Activated naive CD8-positive, alpha-beta T cell (primary cell): ENCODE results near the gene STK25.

Experiments used
- H3K27ac Mint-ChIP-seq: one replicate; pipeline ENCODE4 v1.8.0; 2021; ENCODE audit warnings: mixed read lengths
- H3K27me3 Mint-ChIP-seq: one replicate; pipeline ENCODE4 v1.8.0; 2021; ENCODE audit warnings: mixed read lengths
- H3K36me3 Mint-ChIP-seq: one replicate; pipeline ENCODE4 v1.8.0; 2021; ENCODE audit warnings: mixed read lengths
- H3K4me1 Mint-ChIP-seq: one replicate; pipeline ENCODE4 v1.8.0; 2021; ENCODE audit warnings: low read depth, mixed read lengths
- H3K4me3 Mint-ChIP-seq: one replicate; pipeline ENCODE4 v1.8.0; 2021; ENCODE audit warnings: mild to moderate bottlenecking, mixed read lengths
- H3K9me3 Mint-ChIP-seq: one replicate; pipeline ENCODE4 v1.8.0; 2021; ENCODE audit warnings: low read depth, mixed read lengths

Gene STK25

DNA sequence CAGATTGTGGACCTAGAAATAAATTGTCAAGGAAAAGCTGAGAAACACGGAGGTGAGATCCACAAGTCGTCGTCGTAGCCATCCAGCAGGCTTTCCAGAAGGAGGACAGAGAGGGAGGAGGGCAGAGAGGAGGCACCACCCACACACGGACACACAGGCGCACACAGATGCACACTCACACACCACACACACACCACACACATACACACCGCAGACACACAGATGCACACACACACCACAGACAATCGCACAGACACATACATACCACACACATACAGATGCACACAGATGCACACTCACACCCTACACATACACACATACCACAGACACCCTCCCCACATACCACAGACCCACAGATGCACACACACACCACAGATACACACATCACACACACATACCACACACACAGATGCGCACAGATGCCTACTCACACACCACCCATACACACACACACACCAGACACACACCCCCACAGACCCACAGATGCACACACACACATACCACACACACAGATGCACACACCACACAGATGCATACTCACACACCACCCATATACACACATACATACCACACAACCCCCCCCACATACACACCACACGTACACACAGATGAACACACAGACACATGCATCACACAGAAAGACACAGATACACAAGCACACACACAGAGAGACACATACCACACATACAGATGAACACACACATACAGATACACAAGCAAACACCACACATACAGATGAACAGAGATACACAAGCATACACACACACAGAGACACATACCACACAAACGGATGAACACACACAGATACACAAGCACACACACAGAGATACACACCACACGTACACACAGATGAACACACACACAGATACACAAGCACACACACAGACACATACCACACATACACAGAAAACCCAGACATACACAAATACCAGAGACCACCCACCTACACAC lies 37.4 kb upstream of the STK25 start:
- Mint-ChIP-seq H3K9me3 (no peaks in the 10 kb centered on the region), H3K4me3 (no peak overlapping the region), H3K36me3 (no peaks in the 10 kb centered on the region), H3K27me3 (peaks cover 4% of the 10 kb centered on the region), H3K4me1 (no peaks in the 10 kb centered on the region), H3K27ac (no peak overlapping the region)

DNA sequence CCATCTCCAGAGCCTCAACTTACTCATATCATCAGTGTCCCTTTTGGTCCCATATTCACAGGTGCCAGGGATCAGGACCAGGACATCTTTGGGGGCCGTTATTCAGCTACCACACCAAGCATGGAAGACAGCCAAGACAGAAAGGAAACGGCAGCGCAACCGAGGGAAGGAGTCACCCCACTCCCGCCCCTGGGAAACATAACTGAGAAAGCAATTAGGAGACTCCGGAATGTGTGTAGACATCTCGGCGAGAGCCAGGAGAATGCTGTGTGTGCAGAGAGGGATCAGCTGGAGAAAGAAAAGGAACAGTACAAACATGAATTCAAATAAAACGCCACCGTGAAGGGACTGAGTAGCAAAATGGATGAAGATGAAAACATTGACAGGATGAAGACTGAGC lies 36.7 kb upstream of the STK25 start:
- H3K36me3 Mint-ChIP-seq = no peaks in the 10 kb centered on the region
- peaks cover 6% of the 10 kb centered on the region for H3K27me3 Mint-ChIP-seq
- H3K4me3 Mint-ChIP-seq = no peak overlapping the region
- no peak overlapping the region for H3K27ac Mint-ChIP-seq
- peaks cover 4% of the 10 kb centered on the region for H3K4me1 Mint-ChIP-seq
- H3K9me3 Mint-ChIP-seq = no peaks in the 10 kb centered on the region

DNA sequence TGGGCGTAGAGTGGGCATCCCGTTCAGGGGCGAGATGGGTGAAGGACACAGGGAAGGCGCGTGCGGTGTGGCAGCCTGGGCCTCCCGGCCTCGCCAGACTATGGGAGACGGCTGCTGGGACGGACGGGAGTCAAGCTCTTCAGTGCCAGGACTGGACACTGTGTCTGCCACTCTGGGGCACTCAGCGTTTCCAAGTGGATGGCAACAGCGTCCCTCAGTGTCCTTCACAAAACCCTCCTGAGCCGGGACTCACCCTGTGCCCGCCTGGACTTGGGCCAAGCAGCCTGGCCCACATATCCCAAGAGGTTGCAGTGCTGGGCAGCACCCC lies 33.9 kb upstream of the STK25 start:
- H3K4me3 Mint-ChIP-seq = peak overlapping the region; percentile 7
- peaks cover 4% of the 10 kb centered on the region for H3K4me1 Mint-ChIP-seq
- no peaks in the 10 kb centered on the region for H3K9me3 Mint-ChIP-seq
- H3K36me3 Mint-ChIP-seq = no peaks in the 10 kb centered on the region
- H3K27me3 Mint-ChIP-seq = peaks cover 8% of the 10 kb centered on the region
- H3K27ac Mint-ChIP-seq = no peak overlapping the region

DNA sequence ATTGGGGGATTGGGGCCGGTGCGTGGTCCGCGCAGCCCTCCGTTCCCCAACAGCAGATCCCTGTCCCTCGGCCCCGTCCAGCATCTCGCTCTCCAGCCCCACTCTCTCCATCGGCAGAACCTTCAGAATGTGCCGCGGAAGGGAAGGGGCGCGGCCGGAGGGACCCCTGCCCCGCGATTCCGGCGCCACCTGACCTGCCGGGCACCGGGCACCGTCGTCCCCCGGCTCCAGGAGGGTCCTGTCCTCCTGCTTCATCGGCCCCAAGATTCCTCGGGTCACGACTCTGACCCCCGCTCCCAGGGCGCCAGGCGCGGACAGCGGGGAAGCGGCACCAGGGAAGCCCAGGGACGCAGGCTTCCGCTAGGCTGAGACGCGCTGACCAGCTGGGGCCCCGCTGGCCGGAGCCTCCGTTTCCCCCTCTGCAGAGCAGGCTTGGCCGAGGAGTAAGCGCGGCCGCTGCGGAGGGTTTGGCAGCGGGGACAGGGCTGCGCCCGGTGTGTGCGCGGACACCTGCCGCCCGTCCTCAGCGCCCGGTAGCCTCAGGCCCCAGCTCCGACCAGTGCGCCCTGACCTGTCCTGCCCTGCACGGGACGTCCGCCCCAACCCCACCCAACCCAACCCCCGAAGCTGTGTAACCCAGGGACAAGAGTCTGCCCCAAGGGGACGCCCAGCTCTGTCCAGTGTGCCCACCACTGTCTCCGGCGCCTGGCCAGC lies 33.3 kb upstream of the STK25 start:
- Mint-ChIP-seq H3K27ac (no peak overlapping the region), H3K4me3 (no peak overlapping the region), H3K27me3 (peaks cover 5% of the 10 kb centered on the region), H3K9me3 (no peaks in the 10 kb centered on the region), H3K36me3 (no peaks in the 10 kb centered on the region), H3K4me1 (peaks cover 4% of the 10 kb centered on the region)

DNA sequence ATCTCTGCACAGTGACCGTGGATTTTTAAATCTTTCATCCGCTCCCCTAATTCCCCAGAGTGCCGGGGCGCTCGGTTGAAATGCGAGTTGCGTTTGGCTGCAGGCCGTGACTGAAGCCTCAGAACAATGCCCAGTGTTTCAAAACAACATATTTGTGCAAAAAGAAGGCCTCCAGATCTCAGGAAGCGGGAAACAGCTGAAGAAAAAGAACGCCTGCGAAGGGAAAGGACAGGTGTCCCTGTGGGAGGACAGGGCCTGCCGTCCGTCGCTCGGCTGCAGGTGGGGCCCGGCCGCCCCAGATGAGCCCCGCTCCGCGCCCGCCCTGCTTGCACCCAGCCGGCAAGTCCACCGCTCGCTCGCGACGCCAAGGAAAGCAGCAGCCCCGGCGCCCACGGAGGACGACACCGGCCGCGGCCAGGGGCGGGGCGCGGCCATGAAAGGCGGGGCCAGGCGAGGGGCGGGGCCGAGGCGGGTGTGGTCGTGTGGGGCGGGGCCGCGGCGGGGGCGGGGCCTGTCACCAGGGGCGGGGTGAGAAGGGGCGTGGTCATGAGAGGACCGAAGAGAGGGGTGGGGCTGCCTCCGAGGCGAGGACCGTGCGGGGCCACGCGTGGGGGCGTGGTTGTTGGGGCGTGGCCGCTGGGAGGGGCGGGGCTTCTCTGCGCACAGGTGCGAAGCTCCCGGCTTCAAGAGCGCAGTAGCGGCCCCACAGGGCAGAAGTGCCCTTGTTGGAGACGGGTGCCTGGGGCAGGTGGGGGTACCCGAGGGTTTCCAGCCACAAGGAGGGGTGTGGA lies 32.6 kb upstream of the STK25 start:
- peak overlapping the region; percentile 58 for H3K4me3 Mint-ChIP-seq
- H3K4me1 Mint-ChIP-seq = peaks cover 4% of the 10 kb centered on the region
- no peaks in the 10 kb centered on the region for H3K36me3 Mint-ChIP-seq
- H3K27ac Mint-ChIP-seq = no peak overlapping the region
- no peaks in the 10 kb centered on the region for H3K9me3 Mint-ChIP-seq
- H3K27me3 Mint-ChIP-seq = peaks cover 6% of the 10 kb centered on the region

DNA sequence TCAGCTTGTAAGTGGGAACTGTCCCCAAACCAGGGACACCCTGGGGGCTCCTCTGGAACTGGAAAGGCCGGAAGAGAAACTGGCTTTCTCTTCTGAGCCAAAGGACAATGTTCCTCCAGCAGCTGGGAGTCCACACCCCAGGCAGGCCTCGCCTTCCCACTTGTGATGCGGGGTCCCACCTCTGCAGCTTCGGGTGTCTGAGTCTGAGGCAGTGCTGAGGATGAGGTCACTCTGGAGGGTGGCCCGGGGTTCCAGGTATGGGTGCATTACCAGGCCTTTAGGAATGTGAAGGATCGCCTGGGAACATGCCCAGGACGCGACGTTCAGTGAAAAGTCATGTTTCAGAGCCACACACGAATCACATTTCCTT lies 32.0 kb upstream of the STK25 start:
- H3K4me3 Mint-ChIP-seq = peak overlapping the region; percentile 58
- no peaks in the 10 kb centered on the region for H3K9me3 Mint-ChIP-seq
- no peaks in the 10 kb centered on the region for H3K36me3 Mint-ChIP-seq
- peaks cover 6% of the 10 kb centered on the region for H3K27me3 Mint-ChIP-seq
- peaks cover 4% of the 10 kb centered on the region for H3K4me1 Mint-ChIP-seq
- H3K27ac Mint-ChIP-seq = no peak overlapping the region

DNA sequence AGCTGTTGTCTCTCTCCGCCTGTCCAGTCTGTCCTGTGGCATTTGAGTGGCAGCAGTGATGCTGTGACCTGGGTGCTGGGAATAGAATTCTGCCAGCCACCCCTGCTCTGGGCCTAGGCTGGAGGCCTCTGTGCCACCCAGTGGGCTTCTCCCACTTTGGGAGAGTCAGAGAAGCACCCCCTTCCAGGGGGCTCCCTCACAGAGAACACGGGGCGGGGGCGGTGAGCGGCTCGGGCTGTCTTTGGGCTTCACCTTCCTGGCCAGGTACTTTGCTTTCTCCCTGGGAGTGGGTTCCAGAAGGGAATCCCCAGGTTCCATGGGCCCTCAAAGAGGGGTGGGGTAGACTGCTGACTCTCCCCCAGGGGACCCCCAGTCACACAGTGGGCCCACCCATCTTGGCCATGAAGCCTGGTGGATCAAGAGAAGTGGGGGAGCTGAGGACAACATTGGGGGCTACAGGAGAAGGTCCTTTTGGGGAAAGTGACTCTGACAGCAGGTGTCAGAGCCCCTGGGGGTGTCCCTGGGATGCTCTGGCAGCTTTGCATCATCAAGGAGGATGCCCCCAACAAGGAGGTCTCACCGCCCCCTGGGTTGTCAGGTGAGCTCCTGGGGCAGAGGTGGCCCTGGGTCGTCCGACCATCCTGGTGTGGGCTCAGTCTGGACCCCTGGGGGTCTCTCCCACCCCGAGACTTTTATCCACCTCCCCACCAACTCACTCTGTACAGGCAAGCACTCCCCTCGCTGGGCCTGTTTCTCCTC lies 31.4 kb upstream of the STK25 start:
- Mint-ChIP-seq H3K27ac (no peak overlapping the region), H3K4me1 (peaks cover 4% of the 10 kb centered on the region), H3K36me3 (no peaks in the 10 kb centered on the region), H3K9me3 (no peaks in the 10 kb centered on the region), H3K4me3 (no peak overlapping the region), H3K27me3 (peaks cover 6% of the 10 kb centered on the region)

DNA sequence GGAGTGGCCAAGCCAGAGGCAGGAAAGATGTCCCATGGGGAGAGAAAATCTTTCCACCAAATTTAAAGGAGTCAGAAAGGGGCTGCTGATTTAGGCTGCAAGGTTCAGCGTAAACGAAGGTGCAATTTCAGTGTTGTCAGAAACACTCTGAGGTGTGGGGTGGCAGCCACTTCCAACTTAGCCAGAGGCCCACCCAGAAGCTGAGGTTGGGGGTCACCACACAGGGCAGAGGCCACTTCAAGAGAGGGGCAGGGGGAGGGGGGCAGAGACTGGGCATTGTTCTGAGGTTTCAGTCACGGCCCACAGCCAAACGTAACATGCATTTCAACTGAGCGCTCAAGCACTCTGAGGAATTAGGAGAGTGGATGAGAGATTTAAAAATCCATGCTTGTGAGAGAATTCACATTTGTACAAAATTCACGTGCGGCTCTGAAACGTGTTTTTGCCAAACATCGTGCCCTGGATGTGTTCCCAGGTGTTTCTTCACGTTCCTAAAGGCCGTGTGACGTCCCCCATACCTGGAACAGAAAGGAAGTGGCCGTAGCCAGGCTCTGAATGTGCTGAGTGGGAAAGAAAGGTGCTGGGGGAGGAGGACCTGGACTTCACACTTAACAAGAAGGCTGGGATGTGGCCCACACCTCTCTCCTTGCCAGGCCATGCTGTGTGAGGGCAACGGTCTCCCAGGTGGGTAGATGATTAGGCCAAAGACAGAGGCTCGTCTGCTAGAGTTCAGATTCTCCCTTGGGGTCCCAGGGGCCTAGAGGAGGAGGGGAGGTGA lies 30.6 kb upstream of the STK25 start:
- H3K27ac Mint-ChIP-seq = no peak overlapping the region
- peaks cover 6% of the 10 kb centered on the region for H3K27me3 Mint-ChIP-seq
- peaks cover 4% of the 10 kb centered on the region for H3K4me1 Mint-ChIP-seq
- no peaks in the 10 kb centered on the region for H3K36me3 Mint-ChIP-seq
- H3K9me3 Mint-ChIP-seq = no peaks in the 10 kb centered on the region
- no peak overlapping the region for H3K4me3 Mint-ChIP-seq

DNA sequence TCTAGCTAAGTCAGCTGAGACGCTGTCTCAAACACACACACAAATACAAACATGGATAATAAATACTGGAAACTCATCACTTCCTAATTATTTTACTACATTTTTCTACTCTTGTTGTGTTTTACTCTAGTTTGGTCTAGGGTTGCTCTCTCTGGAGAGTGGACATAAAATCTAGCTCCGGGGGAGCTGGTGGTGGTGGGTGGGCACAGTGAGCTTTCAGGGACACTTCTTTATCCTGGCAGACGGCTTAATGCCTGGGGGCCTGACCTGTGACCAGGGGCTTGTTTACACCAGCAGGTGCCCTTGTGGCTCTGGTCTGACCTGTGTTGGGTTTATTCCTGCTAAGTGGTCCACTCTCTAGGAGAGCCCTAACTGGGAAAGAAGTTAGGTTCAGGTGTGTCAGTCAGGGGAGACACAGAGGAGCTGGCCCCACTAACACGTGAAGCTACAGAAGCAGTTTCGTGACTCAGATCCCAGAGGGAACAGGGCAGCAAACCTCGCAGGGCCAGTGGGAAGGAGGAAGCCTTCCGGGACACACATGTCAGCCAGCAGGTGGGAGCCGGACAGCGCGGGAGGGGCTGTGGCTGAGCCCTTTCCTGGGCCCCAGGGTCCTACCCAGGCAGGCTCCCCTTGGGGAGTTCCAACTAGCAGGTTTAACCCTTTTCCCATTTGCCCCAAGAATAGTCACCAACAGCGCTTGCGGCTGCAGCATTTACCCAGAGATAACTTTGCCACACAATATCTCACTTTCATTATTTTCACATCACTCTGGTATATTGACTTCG lies 27.7 kb upstream of the STK25 start:
- Mint-ChIP-seq H3K9me3 (no peaks in the 10 kb centered on the region), H3K27ac (no peak overlapping the region), H3K27me3 (peaks cover 6% of the 10 kb centered on the region), H3K4me1 (peaks cover 4% of the 10 kb centered on the region), H3K36me3 (no peaks in the 10 kb centered on the region), H3K4me3 (no peak overlapping the region)

DNA sequence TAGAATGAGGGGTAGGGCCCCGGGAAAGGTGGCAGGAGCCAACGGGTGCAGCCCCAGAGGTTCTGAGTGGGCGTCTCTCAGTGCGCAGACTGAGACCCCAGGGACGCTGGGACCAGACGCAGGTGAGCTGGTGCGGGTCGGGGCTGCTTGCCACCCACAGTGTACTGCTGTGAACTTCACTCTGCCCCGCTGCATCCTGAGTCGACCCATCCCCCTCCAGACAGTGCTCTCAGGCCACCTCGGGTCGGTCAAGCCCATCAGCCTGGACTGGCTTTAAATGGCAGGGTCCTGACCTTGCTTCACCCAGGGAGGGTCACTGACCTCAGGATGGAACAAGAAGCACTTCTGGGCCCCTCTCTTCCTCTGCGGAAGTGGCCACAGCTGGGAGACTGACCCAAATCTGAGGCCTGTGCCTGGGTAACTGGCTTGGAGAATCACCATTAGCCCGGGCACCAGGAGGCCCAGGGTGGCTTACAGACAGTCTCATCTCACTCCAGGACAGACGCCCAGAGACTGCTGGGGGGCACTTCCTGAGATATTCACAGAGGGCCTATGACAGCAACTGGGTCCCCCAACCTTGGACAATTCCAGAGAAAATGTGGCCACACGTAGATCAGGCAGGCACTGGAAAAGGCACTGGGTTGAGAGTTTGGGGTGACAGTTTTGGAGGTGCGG lies 26.5 kb upstream of the STK25 start:
- Mint-ChIP-seq H3K4me3 (no peak overlapping the region), H3K36me3 (no peaks in the 10 kb centered on the region), H3K4me1 (no peaks in the 10 kb centered on the region), H3K27ac (no peak overlapping the region), H3K9me3 (no peaks in the 10 kb centered on the region), H3K27me3 (peaks cover 4% of the 10 kb centered on the region)

DNA sequence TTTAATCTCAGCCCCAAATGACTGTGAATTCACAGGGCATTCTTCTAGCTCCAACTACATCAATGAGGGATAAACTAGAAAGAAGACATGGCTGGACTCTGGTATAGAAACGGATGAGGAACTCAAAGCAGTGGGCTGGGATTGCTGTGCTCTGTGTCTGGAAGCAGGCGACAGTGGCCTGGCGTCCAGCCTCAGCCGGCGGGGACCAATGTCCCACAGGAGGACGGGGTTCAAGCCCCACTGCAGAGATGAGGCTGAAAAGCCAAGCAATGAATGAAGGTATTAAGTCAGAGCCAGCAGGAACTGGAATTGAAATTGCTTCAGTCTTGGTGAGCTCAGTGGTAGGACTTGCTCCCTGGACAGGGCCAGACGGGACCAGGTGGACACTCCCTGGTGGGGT lies 25.9 kb upstream of the STK25 start:
- H3K4me3 Mint-ChIP-seq = no peak overlapping the region
- peaks cover 4% of the 10 kb centered on the region for H3K27me3 Mint-ChIP-seq
- no peaks in the 10 kb centered on the region for H3K9me3 Mint-ChIP-seq
- no peaks in the 10 kb centered on the region for H3K36me3 Mint-ChIP-seq
- H3K4me1 Mint-ChIP-seq = no peaks in the 10 kb centered on the region
- H3K27ac Mint-ChIP-seq = no peak overlapping the region

DNA sequence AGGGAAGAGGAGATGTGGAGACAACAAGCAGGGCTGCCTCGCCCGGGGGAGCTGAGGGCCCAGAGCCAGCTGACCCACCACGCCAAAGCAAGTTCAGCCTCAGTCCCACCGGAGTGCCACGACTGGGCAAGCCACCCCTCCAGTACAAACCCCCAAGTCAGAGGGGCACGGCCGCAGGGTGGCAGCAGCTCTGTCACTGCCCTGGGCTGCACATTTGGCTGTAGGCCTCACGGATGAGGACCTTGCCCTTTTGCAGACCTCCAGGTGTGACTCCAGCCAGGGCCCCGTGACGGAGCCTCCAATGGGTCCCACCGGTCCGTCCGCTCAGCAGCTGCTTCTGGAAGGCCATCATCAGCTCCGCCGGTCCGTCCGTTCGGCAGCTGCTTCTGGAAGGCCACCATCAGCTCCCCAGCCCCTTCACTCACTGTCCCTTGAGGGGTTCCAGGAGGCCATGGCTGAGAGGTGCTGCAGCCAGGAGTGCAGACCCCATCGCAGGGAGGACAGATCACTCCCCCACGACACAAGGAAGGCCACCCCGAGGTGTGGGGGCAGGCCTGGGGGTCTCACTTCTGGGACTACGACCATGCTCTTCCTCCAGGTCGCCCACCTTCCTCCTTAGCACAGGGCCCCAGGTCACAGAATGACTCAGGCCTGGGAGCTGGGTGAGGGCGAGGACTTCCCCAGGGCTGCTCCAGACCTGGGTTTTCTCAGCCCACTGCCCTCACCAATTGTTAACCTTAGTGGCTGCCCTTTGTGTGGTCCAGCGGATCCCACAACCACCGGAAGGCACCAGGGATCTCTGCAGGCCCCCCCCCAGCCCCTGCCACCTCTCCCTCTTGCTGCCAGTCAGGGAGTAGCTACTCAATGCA lies 24.6 kb upstream of the STK25 start:
- peaks cover 1% of the 10 kb centered on the region for H3K27me3 Mint-ChIP-seq
- H3K36me3 Mint-ChIP-seq = no peaks in the 10 kb centered on the region
- no peak overlapping the region for H3K27ac Mint-ChIP-seq
- no peaks in the 10 kb centered on the region for H3K4me1 Mint-ChIP-seq
- H3K4me3 Mint-ChIP-seq = no peak overlapping the region
- H3K9me3 Mint-ChIP-seq = no peaks in the 10 kb centered on the region
